ENCODE measurements around the gene ARHGAP22. TPM values are rescaled to one million over a fixed set of nuclear protein-coding genes. Genes with fewer than 3 reads are reported as not detected.

ARHGAP22 gene
- total and polyA plus RNA-seq, 2 experiments from 2014 or later: 4.8 to 10.7 TPM

GRCh38 chr10:48525113-48525512, 79.8 kb downstream of the ARHGAP22 start:
- 0 out of 2 replicates have a peak, but pooled peaks cover 2% of the 10 kb centered on the region for H3F3A ChIP-seq (replicated peaks; ENCODE audit: low read depth)
- no peak overlapping the region for H3K27ac ChIP-seq (ENCODE audit: low read depth)
- no peak overlapping the region for H3K4me3 ChIP-seq
- H3K79me2 ChIP-seq (replicated peaks; ENCODE audit: insufficient read depth): peaks cover 24% of the 10 kb centered on the region
- ATAC-seq (no peak), DNase-seq (ENCODE audit: low spot score) (no peak)
- Mint-ChIP-seq H3K36me3 (ENCODE audit: low read depth) (no peaks in the 10 kb centered on the region), H3K27ac (no peak overlapping the region), H3K4me3 (peak overlapping the region; percentile 63; the same call in 1 of the 3 replicates), H3K27me3 (ENCODE audit: insufficient read depth, low read depth, poor library complexity) (peaks cover 3% of the 10 kb centered on the region), H3K9me3 (0 out of 3 replicates have a peak, but pooled peaks cover 5% of the 10 kb centered on the region), H3K4me1 (peaks cover 26% of the 10 kb centered on the region)
- H3K36me3 ChIP-seq (ENCODE audit: insufficient read depth): no peaks in the 10 kb centered on the region
- H2AFZ ChIP-seq: no peak overlapping the region
- TF ChIP-seq NANOG (IDR thresholded peaks at IDR 0.05; ENCODE audit: borderline replicate concordance) (no peak), ETS1 (IDR thresholded peaks at IDR 0.05) (no peak), JUNB (IDR thresholded peaks at IDR 0.05; ENCODE audit: unreplicated experiment) (no peak), ZNF462 (CRISPR knock-in tag; IDR thresholded peaks at IDR 0.05) (no peak), REST (IDR thresholded peaks at IDR 0.05; ENCODE audit: unreplicated experiment) (no peak), EZH2 (IDR thresholded peaks at IDR 0.05; ENCODE audit: low read depth, unreplicated experiment) (no peak), STAT1 (IDR thresholded peaks at IDR 0.05; ENCODE audit: unreplicated experiment) (no peak)
- H3K9me2 ChIP-seq (ENCODE audit: insufficient read depth): peaks cover 6% of the 10 kb centered on the region; the same call in 1 of the 2 replicates
- no peak overlapping the region for H3K4me2 ChIP-seq
- H4K20me1 ChIP-seq (replicated peaks; ENCODE audit: insufficient read depth): peaks cover 3% of the 10 kb centered on the region; the same call in 1 of the 2 replicates
- H3K27me3 ChIP-seq (ENCODE audit: insufficient read depth): peaks cover 3% of the 10 kb centered on the region; the same call in 1 of the 2 replicates
- peaks cover 20% of the 10 kb centered on the region for H3K4me1 ChIP-seq (ENCODE audit: insufficient read depth)

Data from GM23338 (cell line).